HepG2 (cell line): Measurements from ENCODE around the gene PSMA4. TPM values are rescaled to one million over a fixed set of nuclear protein-coding genes. Genes with fewer than 3 reads are reported as not detected.

Experiments used
- BHLHE40 ChIP-seq: IDR thresholded peaks from 2 replicates; pipeline ENCODE4 v1.6.1; 2011; ENCODE audit warnings: low read length, improper control_type of control experiment
- CHCHD3 ChIP-seq: sonication (generic); formaldehyde crosslinking; IDR thresholded peaks from 2 replicates; pipeline ENCODE4 v1.8.0; 2022; ENCODE audit warnings: mild to moderate bottlenecking, missing genetic modification reagents, moderate library complexity
- CHD2 ChIP-seq: IDR thresholded peaks from 2 replicates; pipeline ENCODE4 v1.6.1; 2011; ENCODE audit warnings: low read depth, low read length, improper control_type of control experiment
- E2F5 ChIP-seq: sonication (generic); formaldehyde crosslinking; conservative IDR thresholded peaks from 2 replicates; pipeline ENCODE4 v1.4.0; 2020; ENCODE audit warnings: missing genetic modification reagents
- MAFG ChIP-seq: sonication (generic); formaldehyde crosslinking; IDR thresholded peaks from 2 replicates; pipeline ENCODE4 v1.5.1; 2020; ENCODE audit warnings: mild to moderate bottlenecking, missing genetic modification reagents
- PRDM4 ChIP-seq: sonication (generic); formaldehyde crosslinking; IDR thresholded peaks from 2 replicates; pipeline ENCODE4 v1.9.0; 2021; ENCODE audit warnings: missing genetic modification reagents, borderline replicate concordance
- SATB2 ChIP-seq: sonication (generic); formaldehyde crosslinking; IDR thresholded peaks from 2 replicates; pipeline ENCODE4 v1.5.0; 2020; ENCODE audit warnings: missing genetic modification reagents
- TBP ChIP-seq: sonication (generic); formaldehyde crosslinking; IDR thresholded peaks from 2 replicates; pipeline ENCODE4 v1.5.0; 2020; ENCODE audit warnings: missing genetic modification reagents
- XRCC5 ChIP-seq: fragments of 200-400 bp; formaldehyde crosslinking; optimal IDR thresholded peaks from 2 replicates; pipeline ENCODE3; 2017; ENCODE audit warnings: mild to moderate bottlenecking, low read length
- YEATS4 ChIP-seq: sonication (generic); formaldehyde crosslinking; IDR thresholded peaks from 2 replicates; pipeline ENCODE4 v1.4.0; 2020; ENCODE audit warnings: missing genetic modification reagents, borderline replicate concordance
- ZIK1 ChIP-seq: sonication (generic); formaldehyde crosslinking; IDR thresholded peaks from 2 replicates; pipeline ENCODE4 v1.5.0; 2020; ENCODE audit warnings: mild to moderate bottlenecking, low read depth, missing genetic modification reagents, borderline replicate concordance
- ZNF124 ChIP-seq: sonication (generic); formaldehyde crosslinking; IDR thresholded peaks from 2 replicates; pipeline ENCODE4 v1.4.0; 2020; ENCODE audit warnings: missing genetic modification reagents
- ZNF207 ChIP-seq: fragments of 450-650 bp; IDR thresholded peaks from 2 replicates; pipeline ENCODE4 v1.6.1; 2016; ENCODE audit warnings: antibody characterized with exemption, borderline replicate concordance
- ZNF253 ChIP-seq: sonication (generic); formaldehyde crosslinking; IDR thresholded peaks from 2 replicates; pipeline ENCODE4 v1.8.0; 2022; ENCODE audit warnings: mild to moderate bottlenecking, missing genetic modification reagents, borderline replicate concordance
- ZNF281 ChIP-seq: sonication (generic); formaldehyde crosslinking; IDR thresholded peaks from 2 replicates; pipeline ENCODE4 v1.4.0; 2020; ENCODE audit warnings: missing genetic modification reagents, borderline replicate concordance
- ZNF362 ChIP-seq: sonication (generic); formaldehyde crosslinking; IDR thresholded peaks from 2 replicates; pipeline ENCODE4 v1.4.0; 2020; ENCODE audit warnings: missing genetic modification reagents, mild to moderate bottlenecking, borderline replicate concordance
- ZNF512 ChIP-seq: sonication (generic); formaldehyde crosslinking; IDR thresholded peaks from 2 replicates; pipeline ENCODE4 v1.4.0; 2020; ENCODE audit warnings: mild to moderate bottlenecking, missing genetic modification reagents
- ZNF549 ChIP-seq: sonication (generic); formaldehyde crosslinking; IDR thresholded peaks from 2 replicates; pipeline ENCODE4 v1.5.0; 2020; ENCODE audit warnings: missing genetic modification reagents
- ZNF83 ChIP-seq: sonication (generic); formaldehyde crosslinking; IDR thresholded peaks from 2 replicates; pipeline ENCODE4 v1.4.0; 2020; ENCODE audit warnings: missing genetic modification reagents, mild to moderate bottlenecking, borderline replicate concordance
- ZNF891 ChIP-seq: sonication (generic); formaldehyde crosslinking; IDR thresholded peaks from 2 replicates; pipeline ENCODE4 v1.5.0; 2020; ENCODE audit warnings: mild to moderate bottlenecking, missing genetic modification reagents
- polyA plus RNA-seq, 8 experiments: library from polyadenylated mRNA; depleted of rRNA in 3 of 8; stranded (reverse) in 7 of 8; unstranded in 1 of 8; fragments of >200 nt; fragmentation: Illumina TruSeq in 4 of 8; extraction: Trizol in 4 of 8; gene quantifications; 2 replicates each; pipeline versions ENCODE4 v1.2.1 to v1.2.3, GENCODE V29; 2011 to 2016; ENCODE audit warnings: low read depth in 4 of 8, missing spikeins in 1 of 8, mixed read lengths in 1 of 8; ENCODE audit not compliant: insufficient read depth in 1 of 8
- total RNA-seq, 5 experiments: library from RNA; depleted of rRNA; stranded (reverse); fragments of >200 nt; fragmentation: Illumina TruSeq; extraction: Trizol; gene quantifications; 2 replicates each; pipeline ENCODE4 v1.2.3, GENCODE V29; 2016; ENCODE audit warnings: low read depth in 1 of 5

PSMA4 gene
- total and polyA plus RNA-seq, 2 of the 13 experiments (the other 11 are each of a cell fraction or from before 2014, with no cell fraction given): 202 to 404 TPM

GRCh38 chr15:78540141-78540870 is at the start of gene PSMA4 (continued):
- no peak for TF ChIP-seq ZNF512
- no peak for TF ChIP-seq TBP (CRISPR knock-in tag)
- no peak for TF ChIP-seq MAFG (CRISPR knock-in tag)
- 0 out of 2 replicates have a peak, but pooled peaks have one; percentile 54 for TF ChIP-seq PRDM4
- peak; percentile 84; the same call in 1 of the 2 replicates for TF ChIP-seq ZNF891 (CRISPR knock-in tag)
- peak; percentile 54; the same call in 1 of the 2 replicates for TF ChIP-seq CHD2
- peak; percentile 68; the same call in 1 of the 2 replicates for TF ChIP-seq YEATS4 (CRISPR knock-in tag)
- TF ChIP-seq ZIK1 (CRISPR knock-in tag): no peak
- TF ChIP-seq ZNF207: no peak
- TF ChIP-seq ZNF549: no peak
- no peak for TF ChIP-seq BHLHE40
- 0 out of 2 replicates have a peak, but pooled peaks have one; percentile 18 for TF ChIP-seq ZNF253 (CRISPR knock-in tag)
- no peak for TF ChIP-seq ZNF281
- TF ChIP-seq CHCHD3 (CRISPR knock-in tag): no peak; the same call in 1 of the 2 replicates
- no peak for TF ChIP-seq ZNF362 (CRISPR knock-in tag)
- no peak for TF ChIP-seq SATB2 (CRISPR knock-in tag)
- no peak; the same call in 1 of the 2 replicates for TF ChIP-seq E2F5 (CRISPR knock-in tag)
- TF ChIP-seq ZNF83 (CRISPR knock-in tag): no peak
- no peak for TF ChIP-seq ZNF124 (CRISPR knock-in tag)
- peak; percentile 62 for TF ChIP-seq XRCC5
